GM12873 (cell line): ENCODE results near the gene PUS10.
A peak's percentile ranks its signal among the peaks of the same experiment; 100 is the strongest.

Experiments used
- TF ChIP-seq, protein P1 (sequence below): IDR thresholded peaks from 2 replicates; pipeline ENCODE4 v1.5.1; 2012; ENCODE audit warnings: low read depth, mild to moderate bottlenecking, moderate library complexity, low read length, control low read depth; ENCODE audit not compliant: insufficient read depth; ENCODE audit errors: missing control alignments

Gene PUS10

DNA sequence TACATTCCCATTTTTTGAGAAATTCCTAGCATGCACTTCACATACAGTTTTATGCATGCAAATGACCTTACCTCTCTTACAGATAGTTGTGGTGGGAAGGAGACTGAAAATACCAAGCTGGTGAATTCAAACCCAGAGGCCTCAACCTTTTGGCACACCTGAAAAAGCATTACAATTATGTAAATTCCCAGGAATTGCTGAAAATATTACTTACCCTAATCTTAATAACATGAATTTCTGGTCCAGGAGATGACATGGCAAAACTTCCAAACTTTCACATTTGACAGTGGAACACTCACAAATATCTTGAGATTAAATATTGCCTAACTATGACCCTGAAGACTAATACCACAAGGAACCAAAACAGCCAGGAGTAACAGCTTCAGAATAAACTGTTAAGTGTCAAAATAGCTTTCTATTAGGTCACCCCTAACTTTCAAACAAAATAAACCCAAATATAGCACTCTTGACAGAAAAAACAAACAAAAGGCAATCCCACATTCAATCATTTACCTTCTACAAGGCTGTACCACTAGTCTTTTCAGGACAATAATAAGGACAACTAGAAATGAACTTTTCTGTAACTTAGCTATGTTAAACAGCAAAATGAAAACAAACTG is 11.5 kb downstream of the PUS10 start:
- TF ChIP-seq, protein P1, sequence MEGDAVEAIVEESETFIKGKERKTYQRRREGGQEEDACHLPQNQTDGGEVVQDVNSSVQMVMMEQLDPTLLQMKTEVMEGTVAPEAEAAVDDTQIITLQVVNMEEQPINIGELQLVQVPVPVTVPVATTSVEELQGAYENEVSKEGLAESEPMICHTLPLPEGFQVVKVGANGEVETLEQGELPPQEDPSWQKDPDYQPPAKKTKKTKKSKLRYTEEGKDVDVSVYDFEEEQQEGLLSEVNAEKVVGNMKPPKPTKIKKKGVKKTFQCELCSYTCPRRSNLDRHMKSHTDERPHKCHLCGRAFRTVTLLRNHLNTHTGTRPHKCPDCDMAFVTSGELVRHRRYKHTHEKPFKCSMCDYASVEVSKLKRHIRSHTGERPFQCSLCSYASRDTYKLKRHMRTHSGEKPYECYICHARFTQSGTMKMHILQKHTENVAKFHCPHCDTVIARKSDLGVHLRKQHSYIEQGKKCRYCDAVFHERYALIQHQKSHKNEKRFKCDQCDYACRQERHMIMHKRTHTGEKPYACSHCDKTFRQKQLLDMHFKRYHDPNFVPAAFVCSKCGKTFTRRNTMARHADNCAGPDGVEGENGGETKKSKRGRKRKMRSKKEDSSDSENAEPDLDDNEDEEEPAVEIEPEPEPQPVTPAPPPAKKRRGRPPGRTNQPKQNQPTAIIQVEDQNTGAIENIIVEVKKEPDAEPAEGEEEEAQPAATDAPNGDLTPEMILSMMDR, result no peak

DNA sequence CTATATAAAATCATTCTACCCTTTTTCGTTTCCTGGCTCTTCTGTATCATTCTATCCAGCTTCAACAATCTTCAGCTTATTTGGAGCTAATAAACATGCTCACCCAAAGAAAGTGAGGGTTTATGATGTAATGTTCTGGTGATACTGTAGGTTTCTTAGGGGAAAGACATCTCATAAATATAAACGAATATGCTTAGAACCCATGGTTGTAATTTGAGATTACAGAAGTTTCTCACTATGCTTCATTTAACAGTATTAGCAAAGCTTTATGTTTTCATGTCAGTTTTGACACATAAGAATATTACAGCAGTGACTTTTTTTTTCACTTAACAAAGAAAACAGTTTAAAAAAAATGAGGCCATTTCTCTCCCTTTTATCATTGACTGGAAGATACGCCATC is 12.3 kb downstream of the PUS10 start:
- TF ChIP-seq, protein P1, result no peak

DNA sequence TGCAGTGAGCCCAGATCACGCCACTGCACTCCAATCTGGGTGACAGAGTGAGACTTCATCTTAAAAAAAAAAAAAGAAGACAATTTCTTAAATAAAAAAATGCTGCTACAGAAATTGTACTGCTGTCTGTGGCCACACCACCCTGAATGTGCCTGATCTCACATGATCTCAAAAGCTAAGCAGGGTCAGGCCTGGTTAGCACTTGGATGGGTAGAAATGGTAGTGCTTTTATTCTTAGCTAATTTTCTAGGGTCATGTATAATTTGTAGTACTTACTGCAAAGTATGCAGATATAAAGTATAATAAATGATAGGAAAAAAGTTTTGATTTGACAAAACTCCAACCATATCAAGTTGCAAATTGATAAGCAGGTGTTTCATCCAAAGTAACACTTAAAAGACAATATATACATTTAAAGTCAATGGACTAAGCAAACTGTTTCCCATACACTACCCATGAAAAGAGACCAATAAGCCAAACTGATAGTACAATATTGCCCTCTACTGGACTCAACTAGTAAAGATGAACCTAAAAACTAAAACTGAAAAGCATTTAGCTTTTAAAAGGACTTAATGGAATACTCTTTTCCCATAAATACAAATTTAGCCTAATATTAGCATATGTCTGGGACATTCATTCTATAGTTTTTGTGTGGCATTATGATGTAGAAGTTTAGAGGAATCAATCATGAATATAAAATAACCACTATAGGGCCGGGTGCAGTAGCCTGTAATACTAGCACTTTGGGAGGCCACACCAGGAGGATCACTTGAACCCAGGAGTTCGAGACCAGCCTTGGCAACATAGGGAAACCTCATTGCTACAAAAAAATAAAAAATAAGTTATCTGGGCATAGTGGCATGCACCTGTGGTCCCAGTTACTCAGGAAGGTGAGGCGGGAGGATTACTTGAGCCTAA is 19.2 kb downstream of the PUS10 start:
- TF ChIP-seq, protein P1, result peak; percentile 49

DNA sequence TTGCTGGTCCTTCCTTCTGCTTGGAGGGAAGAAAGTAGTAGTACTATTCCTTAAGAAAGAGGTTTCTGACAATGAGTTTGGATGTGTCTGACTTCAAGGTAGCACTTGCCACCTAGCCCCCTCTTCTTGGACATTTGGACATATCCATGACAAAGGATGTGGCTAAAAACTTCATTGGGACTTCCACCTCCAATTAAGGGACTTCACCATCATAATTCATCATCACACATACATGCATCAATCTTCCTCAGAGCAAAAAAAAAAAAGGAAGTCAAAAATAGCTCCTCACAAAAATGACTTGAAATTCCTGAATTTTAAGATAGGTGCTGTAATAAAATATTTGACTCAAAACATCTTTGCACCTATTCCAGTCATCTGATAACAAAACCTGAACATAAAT is 23.9 kb downstream of the PUS10 start:
- TF ChIP-seq, protein P1, result no peak

DNA sequence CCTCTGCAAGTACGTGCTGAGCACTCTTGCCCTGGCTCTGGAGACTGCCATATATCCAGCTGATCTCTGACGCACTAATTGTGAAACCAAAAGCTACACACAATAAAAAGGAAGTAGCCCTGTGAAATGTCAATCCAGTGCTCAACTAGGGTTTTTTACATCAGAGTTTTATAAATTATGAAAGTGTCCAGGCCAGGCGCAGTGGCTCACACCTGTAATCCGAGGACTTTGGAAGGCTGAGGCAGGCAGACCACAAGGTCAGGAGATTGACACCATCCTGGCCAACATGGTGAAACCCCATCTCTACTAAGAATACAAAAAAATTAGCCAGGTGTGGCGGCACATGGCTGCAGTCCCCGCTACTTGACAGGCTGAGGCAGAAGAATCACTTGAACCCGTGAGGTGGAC is 25.1 kb downstream of the PUS10 start:
- TF ChIP-seq, protein P1, result no peak

DNA sequence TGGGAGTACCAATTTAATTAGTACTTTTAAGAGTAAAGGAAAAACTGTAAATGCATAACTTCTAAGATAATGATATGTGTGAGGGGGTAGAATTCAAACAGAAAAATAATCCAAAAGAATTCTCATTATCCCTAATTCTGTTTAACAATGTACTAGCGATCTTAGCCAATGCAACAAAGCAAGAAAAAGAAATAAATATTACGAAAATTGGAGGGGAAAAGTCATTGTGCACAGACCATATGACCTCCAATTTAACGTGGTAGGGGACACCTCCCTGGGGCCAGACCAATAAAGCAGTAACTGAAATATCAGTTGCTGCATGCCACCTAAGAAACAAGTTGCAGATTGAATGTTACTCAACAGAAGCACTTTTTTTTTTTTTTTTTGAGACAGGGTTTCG is 26.4 kb downstream of the PUS10 start:
- TF ChIP-seq, protein P1, result no peak

DNA sequence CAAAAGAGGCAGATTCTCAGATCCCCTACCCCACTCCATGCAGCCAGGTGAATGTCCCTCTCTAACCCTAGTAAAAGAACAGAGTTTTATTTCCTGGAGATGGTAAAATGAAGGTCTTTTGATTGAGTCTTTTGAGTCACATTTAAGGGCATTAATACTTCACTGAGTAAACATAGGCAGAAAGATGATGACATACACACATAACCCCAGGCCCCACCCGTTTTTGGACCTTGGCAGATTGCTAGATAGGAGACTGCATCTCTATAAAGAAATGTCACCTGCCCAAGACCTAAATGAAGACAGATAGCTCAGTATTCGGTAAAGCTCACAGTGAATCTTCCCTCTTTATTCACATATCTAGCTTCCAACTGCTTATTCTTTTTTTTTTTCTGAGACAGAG is 28.8 kb downstream of the PUS10 start:
- TF ChIP-seq, protein P1, result no peak
